K562 (cell line): Measurements from ENCODE around the gene RSBN1L. TPM values are rescaled to one million over a fixed set of nuclear protein-coding genes. Genes with fewer than 3 reads are reported as not detected.

Experiments used
- CHD2 ChIP-seq: IDR thresholded peaks from 2 replicates; pipeline ENCODE4 v1.6.1; 2011; ENCODE audit warnings: low read depth, low read length
- CXXC5 ChIP-seq: fragments of 250-450 bp; sonication (Bioruptor Pico); IDR thresholded peaks from 2 replicates; pipeline ENCODE4 v1.8.0; 2022; ENCODE audit warnings: inconsistent platforms, mild to moderate bottlenecking, moderate library complexity
- HNRNPK ChIP-seq: fragments of 200-400 bp; formaldehyde crosslinking; IDR thresholded peaks from one replicate; pipeline ENCODE4 v1.6.1; 2018; ENCODE audit warnings: mild to moderate bottlenecking, low read depth, low read length; ENCODE audit not compliant: poor library complexity, severe bottlenecking
- NFIC ChIP-seq: fragments of 450-650 bp; IDR thresholded peaks from 2 replicates; pipeline ENCODE4 v1.6.1; 2017; ENCODE audit warnings: mild to moderate bottlenecking, inconsistent platforms
- PURB ChIP-seq: sonication (generic); formaldehyde crosslinking; IDR thresholded peaks from 2 replicates; pipeline ENCODE4 v1.9.0; 2021; ENCODE audit warnings: low read depth, mild to moderate bottlenecking, missing genetic modification reagents
- RFX5 ChIP-seq: IDR thresholded peaks from 2 replicates; pipeline ENCODE4 v1.6.1; 2011; ENCODE audit warnings: low read depth, mild to moderate bottlenecking, improper control_type of control experiment, low read length
- SLC30A9 ChIP-seq: fragments of 250-450 bp; sonication (Bioruptor Pico); IDR thresholded peaks from 2 replicates; pipeline ENCODE4 v1.8.0; 2022; ENCODE audit warnings: mild to moderate bottlenecking, moderate library complexity
- ZNF436 ChIP-seq: fragments of 250-450, 450-650 bp; sonication (Bioruptor Pico); formaldehyde crosslinking; IDR thresholded peaks from 2 replicates; pipeline ENCODE4 v1.7.0; 2020; ENCODE audit warnings: mild to moderate bottlenecking
- polyA plus RNA-seq, 8 experiments: library from polyadenylated mRNA; depleted of rRNA in 4 of 8; stranded (reverse) in 5 of 8; unstranded in 3 of 8; fragments of >200 nt; fragmentation: Nextera tagmentation in 2 of 8; fragmentation: Illumina TruSeq in 1 of 8; extraction: Ambion mirVana in 2 of 8; extraction: Trizol in 1 of 8; gene quantifications; 2 replicates each; pipeline versions ENCODE4 v1.2.1 to v1.2.3, GENCODE V29; 2011 to 2014; ENCODE audit warnings: inconsistent platforms in 1 of 8, missing spikeins in 1 of 8
- total RNA-seq, 7 experiments: library from RNA; depleted of rRNA in 6 of 7; stranded (reverse); fragments of >200 nt in 6 of 7; fragmentation: Illumina TruSeq in 2 of 7; extraction: Trizol in 2 of 7; gene quantifications; 2 replicates each; pipeline versions ENCODE4 v1.2.1 to v1.2.3, GENCODE V29; 2011 to 2021; ENCODE audit warnings: low replicate concordance in 1 of 7
- TF ChIP-seq, protein P1 (sequence below): fragments of 450-650 bp; IDR thresholded peaks from 2 replicates; pipeline ENCODE4 v1.6.1; 2016; ENCODE audit warnings: low read depth
- TF ChIP-seq, protein P2 (sequence below): fragments of 250-450 bp; sonication (Bioruptor Pico); IDR thresholded peaks from 2 replicates; pipeline ENCODE4 v1.4.0; 2020; ENCODE audit warnings: mild to moderate bottlenecking, moderate library complexity
- TF ChIP-seq, protein P3 (sequence below): fragments of 250-450 bp; sonication (Bioruptor Pico); IDR thresholded peaks from 2 replicates; pipeline ENCODE4 v1.8.0; 2022; ENCODE audit warnings: moderate library complexity, mild to moderate bottlenecking, inconsistent platforms
- TF ChIP-seq, protein P4 (sequence below): fragments of 450-650 bp; formaldehyde crosslinking; IDR thresholded peaks from 2 replicates; pipeline ENCODE4 v1.4.0; 2020; ENCODE audit warnings: mild to moderate bottlenecking, moderate library complexity

Gene RSBN1L
- total and polyA plus RNA-seq, 9 of the 15 experiments (the other 6 are each of a cell fraction or from before 2014, with no cell fraction given) = 6.2 to 35.2 (median 20.1) TPM

DNA sequence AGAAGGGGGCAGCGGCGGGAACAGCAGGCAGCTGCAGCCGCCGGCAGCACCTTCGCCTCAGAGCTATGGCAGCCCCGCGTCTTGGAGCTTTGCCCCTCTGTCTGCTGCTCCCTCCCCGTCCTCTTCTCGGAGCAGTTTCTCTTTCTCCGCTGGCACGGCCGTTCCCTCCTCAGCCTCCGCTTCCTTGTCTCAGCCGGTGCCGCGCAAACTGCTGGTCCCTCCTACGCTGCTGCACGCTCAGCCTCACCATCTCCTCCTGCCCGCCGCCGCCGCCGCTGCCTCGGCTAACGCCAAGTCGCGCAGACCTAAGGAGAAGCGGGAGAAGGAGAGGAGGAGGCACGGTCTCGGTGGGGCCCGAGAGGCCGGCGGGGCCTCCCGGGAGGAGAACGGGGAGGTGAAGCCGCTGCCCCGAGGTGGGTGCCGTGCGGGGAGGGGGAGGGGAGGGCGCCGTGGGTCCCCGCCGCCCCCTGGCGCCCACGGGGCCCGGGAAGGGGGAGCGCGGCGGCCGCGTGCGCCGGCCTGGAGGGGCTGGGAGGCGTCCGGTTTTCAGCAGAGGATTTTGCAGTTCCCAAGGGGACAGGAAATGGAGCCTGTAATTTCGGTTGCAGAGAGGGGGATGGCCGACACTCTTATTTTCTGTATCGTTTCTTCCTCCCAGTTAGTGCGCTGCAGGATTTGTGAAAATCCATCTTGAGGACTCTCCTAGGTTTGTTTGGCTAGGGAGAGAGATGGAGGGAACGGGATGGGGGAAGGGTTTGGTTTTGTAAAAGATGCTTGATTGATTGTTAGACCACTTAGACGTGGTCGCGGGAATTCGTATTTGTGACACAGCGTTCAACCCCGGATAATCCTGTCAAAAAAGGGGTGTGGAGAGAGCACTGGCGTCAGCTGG is 630 bp downstream of the RSBN1L start (continued):
- TF ChIP-seq, protein P1, sequence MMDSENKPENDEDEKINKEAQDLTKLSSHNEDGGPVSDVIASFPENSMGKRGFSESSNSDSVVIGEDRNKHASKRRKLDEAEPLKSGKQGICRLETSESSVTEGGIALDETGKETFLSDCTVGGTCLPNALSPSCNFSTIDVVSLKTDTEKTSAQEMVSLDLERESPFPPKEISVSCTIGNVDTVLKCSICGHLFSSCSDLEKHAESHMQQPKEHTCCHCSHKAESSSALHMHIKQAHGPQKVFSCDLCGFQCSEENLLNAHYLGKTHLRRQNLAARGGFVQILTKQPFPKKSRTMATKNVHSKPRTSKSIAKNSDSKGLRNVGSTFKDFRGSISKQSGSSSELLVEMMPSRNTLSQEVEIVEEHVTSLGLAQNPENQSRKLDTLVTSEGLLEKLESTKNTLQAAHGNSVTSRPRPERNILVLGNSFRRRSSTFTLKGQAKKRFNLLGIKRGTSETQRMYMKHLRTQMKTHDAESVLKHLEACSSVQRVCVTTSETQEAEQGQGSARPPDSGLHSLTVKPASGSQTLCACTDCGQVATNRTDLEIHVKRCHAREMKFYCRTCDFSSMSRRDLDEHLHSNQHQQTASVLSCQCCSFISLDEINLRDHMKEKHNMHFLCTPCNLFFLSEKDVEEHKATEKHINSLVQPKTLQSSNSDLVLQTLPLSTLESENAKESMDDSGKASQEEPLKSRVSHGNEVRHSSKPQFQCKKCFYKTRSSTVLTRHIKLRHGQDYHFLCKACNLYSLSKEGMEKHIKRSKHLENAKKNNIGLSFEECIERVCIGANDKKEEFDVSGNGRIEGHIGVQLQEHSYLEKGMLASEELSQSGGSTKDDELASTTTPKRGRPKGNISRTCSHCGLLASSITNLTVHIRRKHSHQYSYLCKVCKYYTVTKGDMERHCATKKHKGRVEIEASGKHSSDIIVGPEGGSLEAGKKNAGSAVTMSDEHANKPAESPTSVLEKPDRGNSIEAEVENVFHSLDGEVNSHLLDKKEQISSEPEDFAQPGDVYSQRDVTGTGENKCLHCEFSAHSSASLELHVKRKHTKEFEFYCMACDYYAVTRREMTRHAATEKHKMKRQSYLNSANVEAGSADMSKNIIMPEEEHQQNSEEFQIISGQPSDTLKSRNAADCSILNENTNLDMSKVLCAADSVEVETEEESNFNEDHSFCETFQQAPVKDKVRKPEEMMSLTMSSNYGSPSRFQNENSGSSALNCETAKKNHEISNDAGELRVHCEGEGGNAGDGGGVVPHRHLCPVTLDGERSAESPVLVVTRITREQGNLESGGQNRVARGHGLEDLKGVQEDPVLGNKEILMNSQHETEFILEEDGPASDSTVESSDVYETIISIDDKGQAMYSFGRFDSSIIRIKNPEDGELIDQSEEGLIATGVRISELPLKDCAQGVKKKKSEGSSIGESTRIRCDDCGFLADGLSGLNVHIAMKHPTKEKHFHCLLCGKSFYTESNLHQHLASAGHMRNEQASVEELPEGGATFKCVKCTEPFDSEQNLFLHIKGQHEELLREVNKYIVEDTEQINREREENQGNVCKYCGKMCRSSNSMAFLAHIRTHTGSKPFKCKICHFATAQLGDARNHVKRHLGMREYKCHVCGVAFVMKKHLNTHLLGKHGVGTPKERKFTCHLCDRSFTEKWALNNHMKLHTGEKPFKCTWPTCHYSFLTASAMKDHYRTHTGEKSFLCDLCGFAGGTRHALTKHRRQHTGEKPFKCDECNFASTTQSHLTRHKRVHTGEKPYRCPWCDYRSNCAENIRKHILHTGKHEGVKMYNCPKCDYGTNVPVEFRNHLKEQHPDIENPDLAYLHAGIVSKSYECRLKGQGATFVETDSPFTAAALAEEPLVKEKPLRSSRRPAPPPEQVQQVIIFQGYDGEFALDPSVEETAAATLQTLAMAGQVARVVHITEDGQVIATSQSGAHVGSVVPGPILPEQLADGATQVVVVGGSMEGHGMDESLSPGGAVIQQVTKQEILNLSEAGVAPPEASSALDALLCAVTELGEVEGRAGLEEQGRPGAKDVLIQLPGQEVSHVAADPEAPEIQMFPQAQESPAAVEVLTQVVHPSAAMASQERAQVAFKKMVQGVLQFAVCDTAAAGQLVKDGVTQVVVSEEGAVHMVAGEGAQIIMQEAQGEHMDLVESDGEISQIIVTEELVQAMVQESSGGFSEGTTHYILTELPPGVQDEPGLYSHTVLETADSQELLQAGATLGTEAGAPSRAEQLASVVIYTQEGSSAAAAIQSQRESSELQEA = no peak
- TF ChIP-seq SLC30A9 (CRISPR knock-in tag) (no peak), ZNF436 (CRISPR knock-in tag) (no peak), RFX5 (no peak), PURB (no peak), CHD2 (no peak), CXXC5 (no peak), HNRNPK (no peak), NFIC (peak; percentile 26; the same call in 1 of the 2 replicates)
- TF ChIP-seq, protein P2, sequence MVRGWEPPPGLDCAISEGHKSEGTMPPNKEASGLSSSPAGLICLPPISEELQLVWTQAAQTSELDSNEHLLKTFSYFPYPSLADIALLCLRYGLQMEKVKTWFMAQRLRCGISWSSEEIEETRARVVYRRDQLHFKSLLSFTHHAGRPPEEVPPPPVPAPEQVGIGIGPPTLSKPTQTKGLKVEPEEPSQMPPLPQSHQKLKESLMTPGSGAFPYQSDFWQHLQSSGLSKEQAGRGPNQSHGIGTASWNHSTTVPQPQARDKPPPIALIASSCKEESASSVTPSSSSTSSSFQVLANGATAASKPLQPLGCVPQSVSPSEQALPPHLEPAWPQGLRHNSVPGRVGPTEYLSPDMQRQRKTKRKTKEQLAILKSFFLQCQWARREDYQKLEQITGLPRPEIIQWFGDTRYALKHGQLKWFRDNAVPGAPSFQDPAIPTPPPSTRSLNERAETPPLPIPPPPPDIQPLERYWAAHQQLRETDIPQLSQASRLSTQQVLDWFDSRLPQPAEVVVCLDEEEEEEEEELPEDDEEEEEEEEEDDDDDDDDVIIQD (CRISPR knock-in tag) = no peak
- TF ChIP-seq, protein P3, sequence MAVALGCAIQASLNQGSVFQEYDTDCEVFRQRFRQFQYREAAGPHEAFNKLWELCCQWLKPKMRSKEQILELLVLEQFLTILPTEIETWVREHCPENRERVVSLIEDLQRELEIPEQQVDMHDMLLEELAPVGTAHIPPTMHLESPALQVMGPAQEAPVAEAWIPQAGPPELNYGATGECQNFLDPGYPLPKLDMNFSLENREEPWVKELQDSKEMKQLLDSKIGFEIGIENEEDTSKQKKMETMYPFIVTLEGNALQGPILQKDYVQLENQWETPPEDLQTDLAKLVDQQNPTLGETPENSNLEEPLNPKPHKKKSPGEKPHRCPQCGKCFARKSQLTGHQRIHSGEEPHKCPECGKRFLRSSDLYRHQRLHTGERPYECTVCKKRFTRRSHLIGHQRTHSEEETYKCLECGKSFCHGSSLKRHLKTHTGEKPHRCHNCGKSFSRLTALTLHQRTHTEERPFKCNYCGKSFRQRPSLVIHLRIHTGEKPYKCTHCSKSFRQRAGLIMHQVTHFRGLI = no peak
- TF ChIP-seq, protein P4, sequence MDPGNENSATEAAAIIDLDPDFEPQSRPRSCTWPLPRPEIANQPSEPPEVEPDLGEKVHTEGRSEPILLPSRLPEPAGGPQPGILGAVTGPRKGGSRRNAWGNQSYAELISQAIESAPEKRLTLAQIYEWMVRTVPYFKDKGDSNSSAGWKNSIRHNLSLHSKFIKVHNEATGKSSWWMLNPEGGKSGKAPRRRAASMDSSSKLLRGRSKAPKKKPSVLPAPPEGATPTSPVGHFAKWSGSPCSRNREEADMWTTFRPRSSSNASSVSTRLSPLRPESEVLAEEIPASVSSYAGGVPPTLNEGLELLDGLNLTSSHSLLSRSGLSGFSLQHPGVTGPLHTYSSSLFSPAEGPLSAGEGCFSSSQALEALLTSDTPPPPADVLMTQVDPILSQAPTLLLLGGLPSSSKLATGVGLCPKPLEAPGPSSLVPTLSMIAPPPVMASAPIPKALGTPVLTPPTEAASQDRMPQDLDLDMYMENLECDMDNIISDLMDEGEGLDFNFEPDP = no peak
